Adrenal gland (tissue), 5 donors: ENCODE results near the gene BUD23.

Source experiments
- POLR2A ChIP-seq, 2 donors: fragments of 450-650 bp; IDR thresholded peaks; one replicate each; pipeline ENCODE4 v1.6.1; 2017; ENCODE audit warnings: antibody characterized with exemption in 2 of 2, mild to moderate bottlenecking in 2 of 2, moderate library complexity in 1 of 2
- TF ChIP-seq, protein P1 (sequence below), 6 experiments: fragments of 450-650 bp in 4 of 6; fragments of 200-600 bp in 2 of 6; sonication (generic) in 1 of 6; IDR thresholded peaks; 1 replicate in 5 of 6; 2 replicates in 1 of 6; pipeline versions ENCODE4 v1.5.1 to v1.8.0; 2016 to 2021; ENCODE audit warnings: antibody characterized with exemption in 6 of 6, mild to moderate bottlenecking in 2 of 6, moderate library complexity in 1 of 6
- donor health status: DM: no; HTN: no; CAD: no.

DNA sequence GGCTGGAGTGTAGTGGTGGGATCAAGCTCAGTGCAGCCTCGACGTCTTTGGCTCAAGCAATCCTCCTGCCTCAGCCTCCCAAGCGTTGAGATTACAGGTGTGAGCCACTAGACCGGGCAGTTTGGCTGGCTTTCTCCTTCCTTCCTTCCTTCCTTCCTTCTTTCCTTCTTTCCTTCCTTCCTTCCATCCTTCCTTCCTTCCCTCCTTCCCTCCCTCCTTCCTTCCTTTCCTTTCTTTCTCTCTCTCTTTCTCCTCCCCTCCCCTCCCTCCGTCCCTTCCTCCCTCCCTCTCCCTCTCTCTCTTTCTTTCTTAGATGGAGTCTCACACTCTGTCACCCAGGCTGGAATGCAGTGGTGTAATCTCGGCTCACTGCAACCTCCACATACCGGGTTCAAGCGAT lies 23.4 kb upstream of the BUD23 start:
- TF ChIP-seq, protein P1, sequence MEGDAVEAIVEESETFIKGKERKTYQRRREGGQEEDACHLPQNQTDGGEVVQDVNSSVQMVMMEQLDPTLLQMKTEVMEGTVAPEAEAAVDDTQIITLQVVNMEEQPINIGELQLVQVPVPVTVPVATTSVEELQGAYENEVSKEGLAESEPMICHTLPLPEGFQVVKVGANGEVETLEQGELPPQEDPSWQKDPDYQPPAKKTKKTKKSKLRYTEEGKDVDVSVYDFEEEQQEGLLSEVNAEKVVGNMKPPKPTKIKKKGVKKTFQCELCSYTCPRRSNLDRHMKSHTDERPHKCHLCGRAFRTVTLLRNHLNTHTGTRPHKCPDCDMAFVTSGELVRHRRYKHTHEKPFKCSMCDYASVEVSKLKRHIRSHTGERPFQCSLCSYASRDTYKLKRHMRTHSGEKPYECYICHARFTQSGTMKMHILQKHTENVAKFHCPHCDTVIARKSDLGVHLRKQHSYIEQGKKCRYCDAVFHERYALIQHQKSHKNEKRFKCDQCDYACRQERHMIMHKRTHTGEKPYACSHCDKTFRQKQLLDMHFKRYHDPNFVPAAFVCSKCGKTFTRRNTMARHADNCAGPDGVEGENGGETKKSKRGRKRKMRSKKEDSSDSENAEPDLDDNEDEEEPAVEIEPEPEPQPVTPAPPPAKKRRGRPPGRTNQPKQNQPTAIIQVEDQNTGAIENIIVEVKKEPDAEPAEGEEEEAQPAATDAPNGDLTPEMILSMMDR (IDR thresholded peaks at IDR 0.05): no peak
- no peak for TF ChIP-seq POLR2A (IDR thresholded peaks at IDR 0.05)
